Fibroblast of villous mesenchyme (primary cell): Measurements from ENCODE around the gene ADAMTSL1. TPM values are rescaled to one million over a fixed set of nuclear protein-coding genes. Genes with fewer than 3 reads are reported as not detected.

Experiments
- DNase-seq: peaks from one replicate; pipeline ENCODE4 v3.0.0-alpha.2; 2010; ENCODE audit warnings: low read depth
- H3K4me3 ChIP-seq: 2 replicates; pipeline ENCODE4 v1.5.1; 2011; ENCODE audit warnings: low read depth, mild to moderate bottlenecking, low read length
- CTCF ChIP-seq: IDR thresholded peaks from 2 replicates; pipeline ENCODE4 v1.5.1; 2012; ENCODE audit warnings: low read depth, mild to moderate bottlenecking, low read length; ENCODE audit not compliant: insufficient read depth
- total RNA-seq: library from RNA; depleted of rRNA; stranded (reverse); fragments of >200 nt; gene quantifications from 2 replicates; pipeline ENCODE4 v1.2.3, GENCODE V29; 2012

Gene ADAMTSL1
- total RNA-seq, 1 donor, result 3.0 TPM

- no peak for TF ChIP-seq CTCF
Measured at GRCh38 chr9:18877984-18878383, 404.0 kb downstream of the ADAMTSL1 start.

GRCh38 chr9:18881758-18882157 is 407.8 kb downstream of the ADAMTSL1 start:
- no peak overlapping the region for H3K4me3 ChIP-seq
- DNase-seq, result no peak
- no peak for TF ChIP-seq CTCF

More at GRCh38 chr9:18877984-18878383, 404.0 kb downstream of the ADAMTSL1 start:
- H3K4me3 ChIP-seq, result no peak overlapping the region
- DNase-seq, result no peak

DNA sequence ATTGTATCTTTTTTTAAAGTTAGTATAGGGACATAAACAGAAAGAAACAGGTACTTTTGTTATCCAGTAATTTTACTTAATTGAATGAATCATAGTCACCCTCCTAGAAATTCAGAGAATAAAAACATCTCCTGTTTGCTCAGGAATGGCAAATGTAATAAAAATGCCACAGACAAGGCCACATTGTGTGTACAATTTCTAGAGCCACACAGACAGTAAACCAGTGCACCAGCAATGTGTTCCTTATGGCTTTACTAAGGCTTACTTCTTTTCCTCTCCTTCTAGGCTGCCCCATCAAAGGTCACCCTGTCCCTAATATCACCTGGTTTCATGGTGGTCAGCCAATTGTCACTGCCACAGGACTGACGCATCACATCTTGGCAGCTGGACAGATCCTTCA is 413.6 kb downstream of the ADAMTSL1 start:
- TF ChIP-seq CTCF, result no peak
- no peak overlapping the region for H3K4me3 ChIP-seq
- DNase-seq, result no peak

DNA sequence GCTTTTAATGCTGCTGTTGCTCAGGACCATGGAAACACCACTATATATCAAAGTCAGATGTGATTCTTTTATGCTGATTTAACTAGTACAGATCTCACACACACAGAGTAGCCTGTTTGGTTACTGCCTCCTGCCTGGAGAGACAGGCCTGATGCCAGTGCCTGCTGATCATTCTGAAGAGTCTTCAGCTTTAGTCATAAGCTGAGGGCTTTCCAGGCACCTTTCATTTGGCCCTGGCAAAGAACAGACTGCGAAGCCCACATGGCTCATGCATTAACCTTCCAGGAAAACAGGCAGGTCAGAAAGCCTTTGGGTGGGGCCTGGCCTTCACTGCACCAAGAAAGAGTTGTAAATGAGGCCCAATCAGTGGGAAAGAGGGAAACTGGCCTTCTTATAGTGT is 414.3 kb downstream of the ADAMTSL1 start:
- no peak overlapping the region for H3K4me3 ChIP-seq
- no peak for TF ChIP-seq CTCF
- no peak for DNase-seq

DNA sequence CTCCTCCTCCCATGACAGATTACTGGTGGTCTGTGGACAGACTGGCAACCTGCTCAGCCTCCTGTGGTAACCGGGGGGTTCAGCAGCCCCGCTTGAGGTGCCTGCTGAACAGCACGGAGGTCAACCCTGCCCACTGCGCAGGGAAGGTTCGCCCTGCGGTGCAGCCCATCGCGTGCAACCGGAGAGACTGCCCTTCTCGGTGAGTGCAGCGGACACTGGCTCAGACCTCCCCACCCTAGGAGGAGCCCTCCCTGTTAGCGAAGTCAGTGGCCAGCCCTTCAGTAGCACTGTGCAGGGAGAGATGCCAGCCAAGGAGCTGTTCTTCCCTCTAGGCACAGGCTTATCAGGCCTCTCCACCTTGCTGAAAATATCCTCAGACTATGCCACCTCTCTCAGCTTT is 415.6 kb downstream of the ADAMTSL1 start:
- no peak overlapping the region for H3K4me3 ChIP-seq
- no peak for TF ChIP-seq CTCF
- DNase-seq, result no peak

DNA sequence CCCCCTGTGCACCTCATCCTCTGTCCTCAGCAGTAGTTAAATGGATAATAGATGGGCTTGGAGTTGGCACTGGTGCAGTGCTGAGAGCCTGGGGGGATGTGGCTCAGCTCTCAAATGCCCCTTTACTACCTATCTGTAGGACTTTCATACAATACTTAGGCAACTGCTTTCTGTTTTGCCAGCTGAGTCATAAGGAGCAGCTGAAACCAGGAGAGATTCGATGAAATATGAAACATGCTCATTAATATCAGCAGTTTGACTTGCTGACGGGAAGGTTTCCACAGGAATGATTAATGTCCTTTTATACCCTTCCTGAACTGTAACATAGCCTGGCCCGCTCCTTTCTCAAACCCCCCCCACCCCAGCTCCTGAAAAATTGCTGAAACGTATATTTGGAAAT is 416.4 kb downstream of the ADAMTSL1 start:
- peak; percentile 29 for DNase-seq
- no peak for TF ChIP-seq CTCF
- no peak overlapping the region for H3K4me3 ChIP-seq

DNA sequence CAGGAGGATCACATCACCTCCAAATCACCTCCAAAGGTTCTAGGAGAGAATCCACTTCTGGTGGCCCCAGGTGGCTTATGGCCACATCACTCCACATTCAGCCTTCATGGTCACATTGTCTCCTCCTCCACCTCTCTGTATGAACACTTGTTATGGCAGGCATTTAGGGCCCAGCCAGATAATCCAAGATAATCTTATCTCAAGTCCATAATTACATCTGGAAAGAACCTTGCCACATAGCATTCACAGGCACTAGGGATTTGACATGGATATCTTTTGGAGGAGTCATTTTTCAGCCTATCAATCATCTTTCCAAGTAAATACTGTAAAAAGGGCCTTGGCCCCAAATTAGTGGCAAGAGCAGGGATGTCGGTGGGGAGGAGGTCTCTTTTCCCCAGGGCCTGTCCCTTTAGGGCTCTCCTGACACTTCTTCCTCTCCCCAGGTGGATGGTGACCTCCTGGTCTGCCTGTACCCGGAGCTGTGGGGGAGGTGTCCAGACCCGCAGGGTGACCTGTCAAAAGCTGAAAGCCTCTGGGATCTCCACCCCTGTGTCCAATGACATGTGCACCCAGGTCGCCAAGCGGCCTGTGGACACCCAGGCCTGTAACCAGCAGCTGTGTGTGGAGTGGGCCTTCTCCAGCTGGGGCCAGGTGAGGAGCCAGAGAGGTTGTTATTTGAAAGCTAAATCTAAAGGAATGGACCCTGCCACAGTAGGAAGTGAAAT is 418.2 kb downstream of the ADAMTSL1 start:
- no peak for TF ChIP-seq CTCF
- DNase-seq, result no peak
- no peak overlapping the region for H3K4me3 ChIP-seq
